BJ (cell line): Measurements from ENCODE around the gene COL6A2. TPM values are rescaled to one million over a fixed set of nuclear protein-coding genes. Genes with fewer than 3 reads are reported as not detected.

ENCODE experiments used
- CTCF ChIA-PET: fragments of 350-600 bp; formaldehyde crosslinking; extraction: SDS; loops from one replicate; lab custom pipeline; 2021; ENCODE audit warnings: antibody characterized with exemption, inconsistent platforms; lab: Yijun Ruan, JAX
- POLR2A ChIA-PET: fragments of 300-600 bp; sonication (Branson Sonifier 250); formaldehyde crosslinking; extraction: SDS; loops from one replicate; lab custom pipeline; 2021; ENCODE audit warnings: antibody characterized with exemption; lab: Charles Lee
- DNase-seq: peaks from one replicate; pipeline ENCODE4 v3.0.0-alpha.2; 2011; ENCODE audit warnings: low read depth
- H3K27me3 ChIP-seq: 2 replicates; pipeline ENCODE4 v1.6.0; 2011; ENCODE audit warnings: low read length; ENCODE audit not compliant: control insufficient read depth, insufficient read depth
- H3K36me3 ChIP-seq: 2 replicates; pipeline ENCODE4 v1.5.1; 2011; ENCODE audit warnings: low read length; ENCODE audit not compliant: control insufficient read depth, insufficient read depth
- H3K4me3 ChIP-seq: 2 replicates; pipeline ENCODE4 v1.5.1; 2011; ENCODE audit warnings: low read depth, mild to moderate bottlenecking, control low read depth, low read length
- polyA plus RNA-seq: library from polyadenylated mRNA; depleted of rRNA; stranded (reverse); fragments of >200 nt; gene quantifications from 2 replicates; pipeline ENCODE4 v1.2.3, GENCODE V29; 2011
- TF ChIP-seq, protein P1 (sequence below): IDR thresholded peaks from 2 replicates; pipeline ENCODE4 v1.5.1; 2011; ENCODE audit warnings: low read depth, mild to moderate bottlenecking, control low read depth, inconsistent platforms, low read length, moderate library complexity; ENCODE audit not compliant: insufficient read depth

COL6A2 gene
- polyA plus RNA-seq, 1 experiment: 665 TPM

DNA sequence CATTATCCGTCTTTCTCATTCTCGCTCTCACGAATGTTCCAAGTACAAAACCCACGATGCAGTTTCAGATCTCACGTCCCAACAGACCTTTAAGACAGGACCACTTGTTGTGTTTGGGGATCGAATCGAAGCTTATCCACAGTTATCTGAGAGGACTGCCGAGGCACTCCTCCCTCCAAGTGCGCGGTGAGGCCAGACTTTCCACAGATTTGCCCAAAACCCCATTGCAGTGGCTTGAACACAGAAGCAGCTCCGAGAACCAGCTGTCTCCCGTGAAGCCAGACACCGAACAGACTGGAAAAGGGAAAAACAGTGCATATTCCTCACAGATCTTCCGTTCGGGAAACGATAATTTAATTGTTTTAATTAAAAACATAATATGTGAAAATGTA is 46.5 kb upstream of the COL6A2 start:
- Histone ChIP-seq H3K36me3 (no peaks in the 10 kb centered on the region), H3K27me3 (no peaks in the 10 kb centered on the region), H3K4me3 (no peak overlapping the region)
- ChIA-PET POLR2A (no interaction called here), CTCF (no interaction called here)
- TF ChIP-seq, protein P1, sequence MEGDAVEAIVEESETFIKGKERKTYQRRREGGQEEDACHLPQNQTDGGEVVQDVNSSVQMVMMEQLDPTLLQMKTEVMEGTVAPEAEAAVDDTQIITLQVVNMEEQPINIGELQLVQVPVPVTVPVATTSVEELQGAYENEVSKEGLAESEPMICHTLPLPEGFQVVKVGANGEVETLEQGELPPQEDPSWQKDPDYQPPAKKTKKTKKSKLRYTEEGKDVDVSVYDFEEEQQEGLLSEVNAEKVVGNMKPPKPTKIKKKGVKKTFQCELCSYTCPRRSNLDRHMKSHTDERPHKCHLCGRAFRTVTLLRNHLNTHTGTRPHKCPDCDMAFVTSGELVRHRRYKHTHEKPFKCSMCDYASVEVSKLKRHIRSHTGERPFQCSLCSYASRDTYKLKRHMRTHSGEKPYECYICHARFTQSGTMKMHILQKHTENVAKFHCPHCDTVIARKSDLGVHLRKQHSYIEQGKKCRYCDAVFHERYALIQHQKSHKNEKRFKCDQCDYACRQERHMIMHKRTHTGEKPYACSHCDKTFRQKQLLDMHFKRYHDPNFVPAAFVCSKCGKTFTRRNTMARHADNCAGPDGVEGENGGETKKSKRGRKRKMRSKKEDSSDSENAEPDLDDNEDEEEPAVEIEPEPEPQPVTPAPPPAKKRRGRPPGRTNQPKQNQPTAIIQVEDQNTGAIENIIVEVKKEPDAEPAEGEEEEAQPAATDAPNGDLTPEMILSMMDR: no peak
- DNase-seq: no peak

DNA sequence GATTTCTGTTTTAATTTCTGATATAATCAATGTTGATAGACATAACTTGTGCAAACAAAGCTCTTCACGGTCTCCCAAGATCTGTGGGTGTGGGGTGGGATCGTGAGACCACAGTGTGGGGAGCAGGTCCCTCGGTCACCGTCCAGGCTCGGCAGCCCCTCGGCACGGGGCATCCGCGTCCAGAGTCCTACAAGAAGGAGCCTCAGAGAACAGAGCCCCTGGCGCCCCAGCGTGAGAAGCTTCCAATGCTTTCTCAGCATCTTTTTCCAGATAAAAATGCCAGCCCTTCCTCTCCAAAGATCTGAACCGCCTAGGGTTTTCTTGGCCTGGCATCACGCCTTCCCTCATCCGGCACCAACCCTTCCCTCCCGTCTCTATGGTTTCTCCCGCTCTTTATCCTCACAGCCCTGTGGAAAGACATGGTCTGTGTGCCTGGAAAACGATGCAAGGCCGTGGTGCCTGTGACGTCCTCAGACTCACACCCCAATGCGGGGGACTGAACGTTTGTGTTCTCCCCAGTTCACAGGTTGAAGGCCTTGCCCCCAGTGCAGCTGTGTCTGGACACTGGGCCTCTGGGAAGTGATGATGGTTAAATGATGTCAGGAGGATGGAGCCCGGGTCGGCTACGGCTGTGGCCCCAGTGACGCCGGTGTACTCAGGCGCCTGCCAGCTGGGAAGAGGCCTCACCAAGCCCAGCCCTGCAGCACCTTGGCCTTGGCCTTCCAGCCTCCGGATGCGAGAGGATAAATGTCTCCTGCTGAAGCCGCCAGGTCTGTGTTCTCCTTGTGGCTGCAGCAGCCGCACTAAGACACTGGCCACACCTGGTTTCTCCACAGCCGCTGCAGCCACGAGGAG is 45.9 kb upstream of the COL6A2 start:
- DNase-seq: no peak
- H3K36me3 ChIP-seq: no peaks in the 10 kb centered on the region
- ChIA-PET CTCF (interaction anchor here (1.4 kb wide), 1 partner anchor 13 kb away, joined by 3 read pairs; no protein-coding TSS in a partner anchor), POLR2A (no interaction called here)
- TF ChIP-seq, protein P1: no peak
- H3K4me3 ChIP-seq: no peak overlapping the region
- H3K27me3 ChIP-seq: no peaks in the 10 kb centered on the region

DNA sequence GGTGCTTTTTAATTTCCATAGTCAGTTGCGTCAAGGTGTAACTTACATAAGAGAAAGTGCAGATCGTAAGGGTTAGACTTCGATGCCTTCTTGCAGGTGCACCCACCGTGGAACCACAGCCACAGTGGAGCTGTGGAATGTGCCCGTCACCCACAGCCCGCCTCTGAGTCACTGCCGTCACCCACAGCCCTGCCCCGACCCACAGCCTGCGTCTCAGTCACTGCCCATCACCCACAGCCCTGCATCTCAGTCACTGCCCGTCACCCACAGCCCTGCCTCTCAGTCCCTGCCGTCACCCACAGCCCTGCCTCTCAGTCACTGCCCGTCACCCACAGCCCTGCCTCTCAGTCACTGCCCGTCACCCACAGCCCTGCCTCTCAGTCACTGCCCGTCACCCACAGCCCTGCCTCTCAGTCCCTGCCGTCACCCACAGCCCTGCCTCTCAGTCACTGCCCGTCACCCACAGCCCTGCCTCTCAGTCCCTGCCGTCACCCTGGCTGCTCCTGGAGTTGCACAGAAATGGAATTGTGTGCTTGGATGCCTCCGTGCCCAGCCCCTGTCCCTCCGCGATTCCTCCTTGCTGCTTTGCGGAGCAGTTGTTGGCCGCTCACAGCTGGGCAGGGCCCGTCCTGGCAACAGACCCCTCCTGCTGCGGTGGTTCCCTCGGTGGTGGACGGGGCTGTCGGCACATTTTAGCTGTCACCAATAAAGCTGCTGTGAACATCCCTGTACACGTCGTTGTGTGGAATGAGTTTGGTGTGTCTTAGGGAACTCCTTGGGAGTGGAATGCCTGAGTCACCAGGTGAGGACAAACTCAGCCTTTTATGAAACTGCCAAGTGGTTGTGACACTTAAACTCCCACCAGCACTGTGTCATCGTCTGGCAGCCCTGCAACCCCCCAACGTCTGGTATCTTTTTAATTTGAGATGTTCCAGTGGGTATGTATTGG is 44.9 kb upstream of the COL6A2 start:
- Histone ChIP-seq H3K36me3 (no peaks in the 10 kb centered on the region), H3K4me3 (no peak overlapping the region), H3K27me3 (no peaks in the 10 kb centered on the region)
- peak; percentile 83 for DNase-seq
- TF ChIP-seq, protein P1: no peak
- POLR2A ChIA-PET: no interaction called here
- CTCF ChIA-PET: interaction anchor here (1.4 kb wide), 1 partner anchor 12 kb away, joined by 3 read pairs; no protein-coding TSS in a partner anchor

DNA sequence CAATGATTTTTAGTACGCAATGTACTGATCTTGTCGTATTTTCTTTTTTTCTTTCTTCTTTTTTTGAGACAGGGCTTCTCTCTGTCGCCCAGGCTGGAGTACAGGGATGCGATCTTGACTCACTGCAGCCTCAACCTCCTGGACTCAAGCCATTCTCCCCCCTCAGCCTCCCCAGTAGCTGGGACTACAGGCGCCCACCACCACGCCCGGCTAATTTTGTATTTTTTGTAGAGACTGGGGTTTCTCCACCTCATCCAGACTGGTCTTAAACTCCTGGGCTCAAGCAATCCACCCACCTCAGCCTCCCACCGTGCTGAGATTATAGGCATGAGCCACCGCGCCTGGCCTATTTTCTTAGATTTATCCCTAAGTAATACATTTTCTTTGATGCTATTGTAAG is 43.9 kb upstream of the COL6A2 start:
- ChIA-PET CTCF (no interaction called here), POLR2A (no interaction called here)
- TF ChIP-seq, protein P1: no peak
- H3K36me3 ChIP-seq: no peaks in the 10 kb centered on the region
- DNase-seq: no peak
- H3K27me3 ChIP-seq: no peaks in the 10 kb centered on the region
- no peak overlapping the region for H3K4me3 ChIP-seq

DNA sequence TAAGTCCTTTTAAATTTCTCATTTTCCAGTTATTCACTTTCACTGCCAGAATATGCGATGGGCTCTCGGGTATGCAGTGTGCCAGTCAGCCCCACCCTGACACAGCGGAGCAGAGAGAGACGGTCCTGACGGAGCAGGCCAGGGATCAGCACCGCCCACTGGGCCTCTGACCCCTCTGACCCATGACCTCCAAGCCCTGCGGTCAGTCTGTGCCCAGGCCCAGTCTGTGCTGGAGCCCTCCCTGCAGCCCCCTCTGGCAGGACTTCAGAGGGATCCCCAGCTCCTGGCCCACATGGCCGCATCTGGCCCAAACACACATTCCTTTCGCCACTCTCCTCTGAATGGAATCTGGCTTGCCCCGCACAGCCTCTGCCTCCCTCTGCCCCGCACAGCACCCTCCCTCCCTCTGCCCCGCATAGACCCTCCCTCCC is 43.4 kb upstream of the COL6A2 start:
- CTCF ChIA-PET: no interaction called here
- Histone ChIP-seq H3K36me3 (no peaks in the 10 kb centered on the region), H3K27me3 (no peaks in the 10 kb centered on the region), H3K4me3 (no peak overlapping the region)
- POLR2A ChIA-PET: no interaction called here
- TF ChIP-seq, protein P1: no peak
- DNase-seq: no peak
